Regular cardiac myocyte (primary cell): ENCODE data around the gene TFF1. TPM values are rescaled to one million over a fixed set of nuclear protein-coding genes. Genes with fewer than 3 reads are reported as not detected.

Experiments used
- total RNA-seq: library from RNA; depleted of rRNA; stranded (reverse); fragments of >200 nt; gene quantifications from 2 replicates; pipeline ENCODE4 v1.2.3, GENCODE V29; 2014

The TFF1 gene
- not detected in 2 replicates for total RNA-seq

GRCh38 chr21:42366292-42367010, at the start of gene TFF1:
TSS of gene TFF1 (minus strand) at chr21:42366535. CDS start at chr21:42366495, 40 bp downstream.

GRCh38 chr21:42403611-42404231, 37.4 kb upstream of the TFF1 start, which contains the start of gene UBASH3A:
TSS of gene UBASH3A (plus strand) at chr21:42403902. CDS start at chr21:42403946, 44 bp downstream.

GRCh38 chr21:42395905-42396651, 29.7 kb upstream of the TFF1 start, which contains the start of gene TMPRSS3:
TSS of gene TMPRSS3 (minus strand) at chr21:42396052. CDS start at chr21:42395417, 635 bp downstream.

GRCh38 chr21:42350927-42351426, 15.4 kb downstream of the TFF1 start, which contains the start of gene TFF2:
TSS of gene TFF2 (minus strand) at chr21:42350994. CDS start at chr21:42350957, 37 bp downstream.

GRCh38 chr21:42315296-42315891, 50.9 kb downstream of the TFF1 start, which contains the start of gene TFF3:
TSS of gene TFF3 (minus strand) at chr21:42315409. CDS start at chr21:42315374, 35 bp downstream.

Other genes starting within 250 kb of the TFF1 start
- 2.3 and 5.2 TPM in 2 replicates for gene ABCG1, start 147.4 kb downstream of the TFF1 start, total RNA-seq
- gene TFF3, start 51.1 kb downstream of the TFF1 start, total RNA-seq = 0.58 TPM in 1 of 2 replicates, not detected in the other
- gene TFF2, start 15.5 kb downstream of the TFF1 start, total RNA-seq = not detected in 2 replicates
- not detected in 2 replicates for gene TMPRSS3, start 29.5 kb upstream of the TFF1 start, total RNA-seq
- not detected in 2 replicates for gene UBASH3A, start 37.4 kb upstream of the TFF1 start, total RNA-seq
- under 0.01 TPM in 1 of 2 replicates, not detected in the other for gene RSPH1, start 129.7 kb upstream of the TFF1 start, total RNA-seq
- 2.5 and 2.8 TPM in 2 replicates for gene SLC37A1, start 147.3 kb upstream of the TFF1 start, total RNA-seq